ENCODE measurements around the gene SPATA2. TPM values are rescaled to one million over a fixed set of nuclear protein-coding genes. Genes with fewer than 3 reads are reported as not detected.

SPATA2 gene
- polyA plus RNA-seq, 1 donor, result 14.4 TPM

DNA sequence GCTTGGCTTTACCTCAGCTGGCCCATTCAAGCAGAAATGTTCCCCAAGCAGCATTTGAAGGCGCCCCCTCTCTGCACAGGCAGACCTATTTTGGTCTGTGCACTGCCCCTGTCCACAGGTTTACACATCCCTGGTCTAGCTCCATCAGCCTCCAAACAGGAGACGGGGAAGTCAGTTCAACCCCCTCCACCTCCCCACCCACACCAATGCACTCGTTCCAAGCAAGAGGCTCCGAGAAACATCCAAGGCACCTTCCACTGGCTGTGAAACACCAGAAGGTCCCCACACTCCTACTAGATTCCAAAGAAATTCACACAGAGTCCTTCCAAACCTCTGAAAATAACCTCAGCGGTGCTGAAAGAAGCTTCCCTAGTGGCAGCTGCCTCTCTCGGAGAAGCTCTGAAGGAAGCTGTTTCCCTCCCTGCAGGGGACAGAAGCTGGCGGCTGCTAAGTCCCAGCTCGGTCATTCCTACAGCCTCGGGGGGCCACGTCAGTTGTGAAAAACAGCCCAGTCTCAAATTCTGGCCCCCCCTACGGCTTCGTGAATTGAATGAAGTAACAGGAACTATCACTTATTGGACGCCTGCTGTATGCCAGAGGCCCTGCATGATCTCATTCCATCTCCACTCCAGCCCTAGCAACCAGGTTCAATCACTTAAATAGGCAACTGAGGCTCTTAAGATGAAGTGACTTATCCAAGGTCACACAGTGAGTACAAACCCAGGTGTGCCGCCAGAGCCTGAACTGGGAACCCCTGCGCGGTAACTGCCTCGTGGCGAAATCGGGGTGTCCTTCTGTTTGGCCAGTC, 815 bp downstream of the SPATA2 start:
- WGBS (ENCODE audit: insufficient coverage, low lambda C conversion rate), result no CpG with 5 or more reads among the region's 19 CpGs
- H3K4me1 ChIP-seq (ENCODE audit: control insufficient read depth, insufficient read depth, low read length), result peaks cover 44% of the 10 kb centered on the region
- DNase-seq, result peak in 1 of 2 donors; percentile 52
- H3K27ac ChIP-seq (ENCODE audit: low read length), result peak overlapping the region; percentile 99
- H3K4me3 ChIP-seq (ENCODE audit: low read length), result peak overlapping the region; percentile 95
- peaks cover 8% of the 10 kb centered on the region for H3K36me3 ChIP-seq (ENCODE audit: control insufficient read depth, insufficient read depth, low read length)
- no peaks in the 10 kb centered on the region for H3K27me3 ChIP-seq (ENCODE audit: control insufficient read depth, insufficient read depth, low read length)
- no peaks in the 10 kb centered on the region for H3K9me3 ChIP-seq (ENCODE audit: control insufficient read depth, low read depth, low read length)

DNA sequence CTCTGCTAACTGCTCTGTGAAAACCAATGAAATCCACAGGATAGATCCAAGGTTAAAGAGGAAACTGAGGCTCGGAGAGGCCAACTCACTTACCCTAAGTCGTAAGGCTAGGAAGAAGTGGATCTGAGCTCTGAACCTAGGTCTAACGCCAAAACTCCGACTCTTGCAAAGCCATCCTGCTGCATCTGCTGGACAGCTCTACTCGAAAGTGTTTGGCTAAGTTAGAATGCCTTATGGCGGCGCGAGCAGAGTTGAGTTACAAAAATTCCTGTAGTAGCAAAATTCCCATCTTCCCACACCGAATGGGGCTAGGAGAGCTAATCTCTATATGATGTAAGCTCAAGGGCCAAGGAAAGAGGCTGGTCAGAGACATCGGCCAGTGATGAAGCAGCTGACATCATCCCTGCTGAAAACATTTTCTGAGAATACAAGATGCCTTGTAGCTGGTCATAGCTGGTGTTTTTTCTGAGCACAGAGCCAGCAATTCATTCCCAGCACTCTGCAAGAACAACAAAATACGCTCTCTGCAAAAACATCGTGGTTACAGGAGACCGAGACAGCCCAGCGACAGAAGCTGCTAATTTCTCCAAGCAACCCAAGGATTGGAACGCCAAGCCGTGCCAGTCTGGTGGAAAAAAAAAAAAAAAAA, 1.8 kb downstream of the SPATA2 start:
- no peak overlapping the region for H3K27ac ChIP-seq (ENCODE audit: low read length)
- peaks cover 53% of the 10 kb centered on the region for H3K4me1 ChIP-seq (ENCODE audit: control insufficient read depth, insufficient read depth, low read length)

GRCh38 chr20:49910340-49910706, 5.0 kb downstream of the SPATA2 start:
- Histone ChIP-seq H3K4me1 (ENCODE audit: control insufficient read depth, insufficient read depth, low read length) (peaks cover 42% of the 10 kb centered on the region), H3K27me3 (ENCODE audit: control insufficient read depth, insufficient read depth, low read length) (no peaks in the 10 kb centered on the region), H3K4me3 (ENCODE audit: low read length) (no peak overlapping the region), H3K27ac (ENCODE audit: low read length) (peak overlapping the region; percentile 87), H3K36me3 (ENCODE audit: control insufficient read depth, insufficient read depth, low read length) (peaks cover 43% of the 10 kb centered on the region), H3K9me3 (ENCODE audit: control insufficient read depth, low read depth, low read length) (peaks cover 5% of the 10 kb centered on the region)
- DNase-seq, result no peak
- no CpG with 5 or more reads among the region's 4 CpGs for WGBS (ENCODE audit: insufficient coverage, low lambda C conversion rate)

More for the DNA sequence above, 1.8 kb downstream of the SPATA2 start:
- no peak for DNase-seq
- Histone ChIP-seq H3K36me3 (ENCODE audit: control insufficient read depth, insufficient read depth, low read length) (peaks cover 14% of the 10 kb centered on the region), H3K9me3 (ENCODE audit: control insufficient read depth, low read depth, low read length) (no peaks in the 10 kb centered on the region), H3K4me3 (ENCODE audit: low read length) (peak overlapping the region; percentile 95), H3K27me3 (ENCODE audit: control insufficient read depth, insufficient read depth, low read length) (no peaks in the 10 kb centered on the region)
- 81% methylated on average over 6 of the region's 16 CpGs for WGBS (ENCODE audit: insufficient coverage, low lambda C conversion rate)

DNA sequence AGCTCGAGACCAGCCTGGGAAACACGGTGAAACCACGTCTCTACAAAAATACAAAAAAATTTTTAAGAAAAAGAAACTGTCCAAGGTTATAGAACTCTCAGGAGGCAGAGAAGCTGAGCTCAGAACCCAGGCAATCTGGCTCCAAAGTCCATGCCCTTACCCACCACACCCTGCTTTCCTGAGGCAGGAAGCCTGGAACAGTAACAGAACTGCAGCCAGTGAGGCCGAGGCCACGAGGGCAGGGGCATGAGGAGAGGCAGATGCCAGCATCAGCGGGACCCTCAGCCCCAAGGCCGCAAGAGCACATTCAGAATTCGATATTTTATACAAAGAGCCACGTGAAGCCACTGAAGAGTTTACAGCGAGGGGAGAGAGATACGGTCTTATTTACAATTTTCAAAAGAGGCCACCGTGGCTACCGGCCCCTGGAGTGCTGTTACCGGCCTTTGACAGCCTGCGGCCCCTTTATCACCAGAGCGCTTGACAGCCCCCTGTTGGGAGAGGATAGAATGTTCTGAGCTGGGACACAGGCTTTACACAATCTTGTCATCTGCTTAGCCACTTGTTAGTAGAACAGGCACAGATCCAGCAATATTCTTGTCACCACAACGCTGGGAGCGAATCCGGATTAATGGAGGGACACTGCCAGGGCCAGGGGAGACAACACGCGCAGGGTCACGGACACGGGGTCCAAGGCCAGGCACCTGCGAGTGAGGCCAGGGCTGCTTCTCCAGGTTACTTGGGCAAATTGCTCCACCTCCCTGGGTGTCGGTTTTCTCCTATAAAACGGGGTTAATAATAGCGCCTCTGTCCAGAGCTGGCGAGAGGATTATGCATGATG, 5.6 kb downstream of the SPATA2 start:
- 20% methylated on average over 1 of the region's 28 CpGs for WGBS (ENCODE audit: insufficient coverage, low lambda C conversion rate)
- no peak overlapping the region for H3K4me3 ChIP-seq (ENCODE audit: low read length)
- peaks cover 49% of the 10 kb centered on the region for H3K36me3 ChIP-seq (ENCODE audit: control insufficient read depth, insufficient read depth, low read length)
- H3K27me3 ChIP-seq (ENCODE audit: control insufficient read depth, insufficient read depth, low read length), result no peaks in the 10 kb centered on the region
- H3K4me1 ChIP-seq (ENCODE audit: control insufficient read depth, insufficient read depth, low read length), result peaks cover 42% of the 10 kb centered on the region
- peak; percentile 86 to 94 for DNase-seq
- H3K9me3 ChIP-seq (ENCODE audit: control insufficient read depth, low read depth, low read length), result peaks cover 5% of the 10 kb centered on the region
- H3K27ac ChIP-seq (ENCODE audit: low read length), result peak overlapping the region; percentile 87

DNA sequence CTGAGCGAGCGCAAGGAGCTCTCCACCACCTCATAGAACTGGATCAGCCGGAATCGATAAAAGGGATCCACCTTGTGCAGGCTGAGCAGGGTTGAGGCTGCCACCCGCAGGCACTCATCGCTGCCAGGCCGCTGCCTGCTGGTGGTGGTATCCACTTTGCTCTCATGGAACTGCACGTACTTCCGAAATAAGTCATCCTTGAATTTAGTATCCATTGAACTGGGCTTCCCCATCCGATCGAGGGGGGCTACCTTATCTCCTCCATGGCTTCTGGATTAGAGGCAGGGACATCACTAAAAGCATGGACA, 7.1 kb downstream of the SPATA2 start:
- 100% methylated on average over 2 of the region's 11 CpGs for WGBS (ENCODE audit: insufficient coverage, low lambda C conversion rate)
- Histone ChIP-seq H3K27ac (ENCODE audit: low read length) (no peak overlapping the region), H3K4me1 (ENCODE audit: control insufficient read depth, insufficient read depth, low read length) (peaks cover 33% of the 10 kb centered on the region), H3K27me3 (ENCODE audit: control insufficient read depth, insufficient read depth, low read length) (no peaks in the 10 kb centered on the region), H3K4me3 (ENCODE audit: low read length) (no peak overlapping the region), H3K9me3 (ENCODE audit: control insufficient read depth, low read depth, low read length) (peaks cover 5% of the 10 kb centered on the region), H3K36me3 (ENCODE audit: control insufficient read depth, insufficient read depth, low read length) (peaks cover 57% of the 10 kb centered on the region)
- DNase-seq, result no peak

DNA sequence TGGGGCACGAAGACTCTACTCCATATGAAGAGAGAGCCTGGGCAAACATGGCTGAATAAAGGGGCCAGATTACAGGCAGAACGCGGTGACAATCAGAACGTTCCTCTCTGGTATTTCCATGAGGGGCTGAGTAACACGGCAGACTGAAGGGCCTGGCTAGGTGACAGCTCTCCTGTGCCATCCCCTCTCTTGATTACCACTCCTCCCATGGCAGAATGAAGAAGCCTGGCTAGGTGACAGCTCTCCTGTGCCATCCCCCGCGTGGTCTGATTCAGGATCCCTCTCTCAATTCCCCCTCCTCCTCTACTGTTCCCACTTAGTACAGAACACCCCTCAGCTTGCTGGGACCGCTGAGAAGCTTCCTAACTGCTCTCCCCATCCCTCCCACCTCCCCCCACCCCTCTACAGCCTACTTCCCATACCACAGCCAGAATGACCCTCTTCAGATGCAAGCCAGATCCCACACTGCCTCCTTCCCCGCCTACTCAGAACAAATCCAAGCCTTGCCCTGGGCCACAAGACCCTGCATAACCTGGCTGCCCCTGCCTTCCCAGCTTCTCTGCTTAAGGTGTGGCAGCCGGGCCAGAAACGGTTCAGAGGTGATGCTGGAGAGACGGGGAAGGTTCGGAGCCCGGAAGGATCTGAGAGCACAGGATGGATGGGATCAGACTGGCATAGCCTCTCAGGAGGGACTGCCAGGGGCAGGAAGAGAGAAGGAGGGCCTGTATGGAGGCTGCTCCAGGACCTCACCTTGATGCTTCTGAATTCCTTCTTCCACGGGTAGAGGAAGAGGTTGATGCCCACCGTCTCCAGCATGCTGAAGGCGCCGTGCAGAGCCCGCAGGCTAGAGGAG, 7.7 kb downstream of the SPATA2 start:
- Histone ChIP-seq H3K27me3 (ENCODE audit: control insufficient read depth, insufficient read depth, low read length) (no peaks in the 10 kb centered on the region), H3K36me3 (ENCODE audit: control insufficient read depth, insufficient read depth, low read length) (peaks cover 56% of the 10 kb centered on the region), H3K9me3 (ENCODE audit: control insufficient read depth, low read depth, low read length) (peaks cover 5% of the 10 kb centered on the region), H3K27ac (ENCODE audit: low read length) (no peak overlapping the region), H3K4me3 (ENCODE audit: low read length) (no peak overlapping the region), H3K4me1 (ENCODE audit: control insufficient read depth, insufficient read depth, low read length) (peaks cover 32% of the 10 kb centered on the region)
- DNase-seq, result no peak
- no CpG with 5 or more reads among the region's 19 CpGs for WGBS (ENCODE audit: insufficient coverage, low lambda C conversion rate)

- no peak overlapping the region for H3K27ac ChIP-seq (ENCODE audit: low read length)
Measured at GRCh38 chr20:49906615-49907154, 8.6 kb downstream of the SPATA2 start.

DNA sequence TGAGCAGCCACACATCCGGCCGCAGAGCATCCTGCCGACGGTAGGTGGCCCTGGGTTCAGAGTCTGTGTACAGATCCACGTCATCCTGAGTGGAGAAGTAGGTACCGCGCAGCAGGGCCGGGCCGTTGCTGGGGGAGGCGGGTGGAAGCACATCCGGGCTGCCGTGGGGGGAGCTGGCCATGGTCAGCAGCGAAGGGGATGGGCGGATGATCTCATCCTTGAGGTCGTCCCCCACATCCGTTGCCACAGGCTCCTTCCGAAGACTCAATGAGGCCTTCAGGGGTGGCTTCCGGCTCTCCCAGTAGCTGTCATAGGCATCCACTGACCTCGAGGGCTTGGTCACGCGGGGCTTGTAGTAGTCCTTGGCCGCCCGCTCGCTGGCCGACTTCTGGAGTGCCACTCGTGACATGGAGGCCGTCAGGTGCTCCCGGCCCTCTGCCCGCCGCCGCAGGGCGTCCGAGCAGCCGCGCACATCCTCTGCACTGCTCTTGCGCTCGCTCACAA, 9.2 kb downstream of the SPATA2 start:
- Histone ChIP-seq H3K27me3 (ENCODE audit: control insufficient read depth, insufficient read depth, low read length) (no peaks in the 10 kb centered on the region), H3K4me1 (ENCODE audit: control insufficient read depth, insufficient read depth, low read length) (peaks cover 27% of the 10 kb centered on the region), H3K9me3 (ENCODE audit: control insufficient read depth, low read depth, low read length) (peaks cover 5% of the 10 kb centered on the region), H3K27ac (ENCODE audit: low read length) (no peak overlapping the region), H3K4me3 (ENCODE audit: low read length) (no peak overlapping the region), H3K36me3 (ENCODE audit: control insufficient read depth, insufficient read depth, low read length) (peaks cover 56% of the 10 kb centered on the region)
- DNase-seq, result no peak
- WGBS (ENCODE audit: insufficient coverage, low lambda C conversion rate), result no CpG with 5 or more reads among the region's 37 CpGs

More at GRCh38 chr20:49906615-49907154, 8.6 kb downstream of the SPATA2 start:
- Histone ChIP-seq H3K36me3 (ENCODE audit: control insufficient read depth, insufficient read depth, low read length) (peaks cover 56% of the 10 kb centered on the region), H3K4me3 (ENCODE audit: low read length) (no peak overlapping the region), H3K27me3 (ENCODE audit: control insufficient read depth, insufficient read depth, low read length) (no peaks in the 10 kb centered on the region), H3K9me3 (ENCODE audit: control insufficient read depth, low read depth, low read length) (peaks cover 5% of the 10 kb centered on the region), H3K4me1 (ENCODE audit: control insufficient read depth, insufficient read depth, low read length) (peaks cover 29% of the 10 kb centered on the region)
- DNase-seq, result no peak
- WGBS (ENCODE audit: insufficient coverage, low lambda C conversion rate), result no CpG with 5 or more reads among the region's 15 CpGs

DNA sequence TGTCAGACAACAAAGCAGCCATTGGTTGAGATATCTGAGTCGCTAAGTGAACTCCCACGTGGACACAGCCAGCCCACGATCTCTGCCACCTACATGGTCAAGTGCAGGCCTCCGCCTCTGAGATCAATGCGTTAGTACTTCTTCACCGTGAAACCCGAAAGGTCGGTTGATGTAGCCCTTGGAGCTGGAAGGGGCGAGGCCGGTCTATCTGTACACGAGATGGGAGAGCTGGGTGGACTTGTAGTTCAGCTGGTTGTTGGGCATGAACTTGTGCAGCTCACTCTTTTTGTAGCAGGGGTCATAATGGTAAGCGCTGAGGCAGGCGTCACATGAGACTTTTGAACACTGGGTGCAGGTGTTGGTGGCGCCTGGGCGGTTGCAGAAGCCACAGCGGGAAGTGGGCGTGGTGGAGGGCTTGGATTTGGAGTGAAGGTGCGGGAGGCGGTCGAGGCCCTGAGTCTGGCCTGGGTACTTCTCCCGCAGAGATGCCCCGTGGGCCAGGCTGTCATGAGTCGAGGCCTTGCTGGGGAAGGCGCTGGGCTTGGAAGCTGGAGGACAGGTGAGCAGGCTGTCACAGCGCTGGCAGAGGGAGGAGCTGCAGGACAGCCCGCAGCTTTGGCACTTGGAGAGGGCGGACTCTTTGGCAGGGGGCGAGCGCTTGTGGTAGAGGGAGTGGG, 9.8 kb downstream of the SPATA2 start:
- H3K4me3 ChIP-seq (ENCODE audit: low read length), result no peak overlapping the region
- peaks cover 21% of the 10 kb centered on the region for H3K4me1 ChIP-seq (ENCODE audit: control insufficient read depth, insufficient read depth, low read length)
- peaks cover 5% of the 10 kb centered on the region for H3K9me3 ChIP-seq (ENCODE audit: control insufficient read depth, low read depth, low read length)
- no peaks in the 10 kb centered on the region for H3K27me3 ChIP-seq (ENCODE audit: control insufficient read depth, insufficient read depth, low read length)
- peaks cover 56% of the 10 kb centered on the region for H3K36me3 ChIP-seq (ENCODE audit: control insufficient read depth, insufficient read depth, low read length)
- DNase-seq, result no peak
- H3K27ac ChIP-seq (ENCODE audit: low read length), result no peak overlapping the region
- WGBS (ENCODE audit: insufficient coverage, low lambda C conversion rate), result no CpG with 5 or more reads among the region's 29 CpGs

Measured in large intestine (tissue), 3 donors.